Measurements from ENCODE around the gene ZNF804B.

ZNF804B gene

GRCh38 chr7:88818552-88818951 lies 59.1 kb downstream of the ZNF804B start:
- intact Hi-C loops (cut with DNase I) = no loop called here
- no peak for DNase-seq

GRCh38 chr7:88826222-88826621 lies 66.7 kb downstream of the ZNF804B start:
- intact Hi-C loops (cut with DNase I) = no loop called here
- no peak for DNase-seq

GRCh38 chr7:88835147-88835728 lies 75.7 kb downstream of the ZNF804B start:
- peak in 6 of 42 donors; percentile 2 to 34 (median 6) for DNase-seq
- intact Hi-C loops (cut with DNase I) = no loop called here

- DNase-seq = no peak
- intact Hi-C loops (cut with DNase I) = no loop called here
Observed at GRCh38 chr7:88842201-88842600, 82.7 kb downstream of the ZNF804B start.

- intact Hi-C loops (cut with DNase I) = no loop called here
- DNase-seq = no peak
Observed at GRCh38 chr7:88845091-88845490, 85.6 kb downstream of the ZNF804B start.

GRCh38 chr7:88851220-88851619 lies 91.7 kb downstream of the ZNF804B start:
- intact Hi-C loops (cut with DNase I) = no loop called here
- no peak for DNase-seq

GRCh38 chr7:88859288-88859687 lies 99.8 kb downstream of the ZNF804B start:
- no peak for DNase-seq
- intact Hi-C loops (cut with DNase I) = no loop called here

GRCh38 chr7:88866265-88866863 lies 106.9 kb downstream of the ZNF804B start:
- intact Hi-C loops (cut with DNase I) = no loop called here
- no peak for DNase-seq

- no peak for DNase-seq
- intact Hi-C loops (cut with DNase I) = no loop called here
Observed at GRCh38 chr7:88867158-88867557, 107.7 kb downstream of the ZNF804B start.

- intact Hi-C loops (cut with DNase I) = no loop called here
- DNase-seq = no peak
Observed at GRCh38 chr7:88868456-88868855, 109.0 kb downstream of the ZNF804B start.

- no peak for DNase-seq
- intact Hi-C loops (cut with DNase I) = no loop called here
Observed at GRCh38 chr7:88881136-88881535, 121.6 kb downstream of the ZNF804B start.

- intact Hi-C loops (cut with DNase I) = no loop called here
- no peak for DNase-seq
Observed at GRCh38 chr7:88885131-88885530, 125.6 kb downstream of the ZNF804B start.

GRCh38 chr7:88888684-88889083 lies 129.2 kb downstream of the ZNF804B start:
- intact Hi-C loops (cut with DNase I) = no loop called here
- DNase-seq = no peak

GRCh38 chr7:88910516-88910915 lies 151.0 kb downstream of the ZNF804B start:
- intact Hi-C loops (cut with DNase I) = no loop called here
- no peak for DNase-seq

GRCh38 chr7:88912852-88913251 lies 153.4 kb downstream of the ZNF804B start:
- no peak for DNase-seq
- intact Hi-C loops (cut with DNase I) = no loop called here

- no peak for DNase-seq
- intact Hi-C loops (cut with DNase I) = no loop called here
Observed at GRCh38 chr7:88915615-88916014, 156.1 kb downstream of the ZNF804B start.

GRCh38 chr7:88919478-88920131 lies 160.1 kb downstream of the ZNF804B start:
- intact Hi-C loops (cut with DNase I) = no loop called here
- DNase-seq = no peak

GRCh38 chr7:88922944-88923343 lies 163.4 kb downstream of the ZNF804B start:
- DNase-seq = no peak
- intact Hi-C loops (cut with DNase I) = no loop called here

- intact Hi-C loops (cut with DNase I) = no loop called here
- DNase-seq = peak in 5 of 42 donors; percentile 3 to 9 (median 7)
Observed at GRCh38 chr7:88928276-88928675, 168.8 kb downstream of the ZNF804B start.

- no peak for DNase-seq
- intact Hi-C loops (cut with DNase I) = no loop called here
Observed at GRCh38 chr7:88929719-88930118, 170.2 kb downstream of the ZNF804B start.

GRCh38 chr7:88933285-88933684 lies 173.8 kb downstream of the ZNF804B start:
- no peak for DNase-seq
- intact Hi-C loops (cut with DNase I) = no loop called here

Measured in head of caudate nucleus (tissue), 42 donors.